NCI-H2171 treated with DMSO at 0.1 percent for 48 hours (cell line): ENCODE results near the gene FHIT.

ENCODE experiments used
- DNase-seq: peaks from one replicate; lab custom pipeline; 2025; lab: John Stamatoyannopoulos, UW

Gene FHIT

DNA sequence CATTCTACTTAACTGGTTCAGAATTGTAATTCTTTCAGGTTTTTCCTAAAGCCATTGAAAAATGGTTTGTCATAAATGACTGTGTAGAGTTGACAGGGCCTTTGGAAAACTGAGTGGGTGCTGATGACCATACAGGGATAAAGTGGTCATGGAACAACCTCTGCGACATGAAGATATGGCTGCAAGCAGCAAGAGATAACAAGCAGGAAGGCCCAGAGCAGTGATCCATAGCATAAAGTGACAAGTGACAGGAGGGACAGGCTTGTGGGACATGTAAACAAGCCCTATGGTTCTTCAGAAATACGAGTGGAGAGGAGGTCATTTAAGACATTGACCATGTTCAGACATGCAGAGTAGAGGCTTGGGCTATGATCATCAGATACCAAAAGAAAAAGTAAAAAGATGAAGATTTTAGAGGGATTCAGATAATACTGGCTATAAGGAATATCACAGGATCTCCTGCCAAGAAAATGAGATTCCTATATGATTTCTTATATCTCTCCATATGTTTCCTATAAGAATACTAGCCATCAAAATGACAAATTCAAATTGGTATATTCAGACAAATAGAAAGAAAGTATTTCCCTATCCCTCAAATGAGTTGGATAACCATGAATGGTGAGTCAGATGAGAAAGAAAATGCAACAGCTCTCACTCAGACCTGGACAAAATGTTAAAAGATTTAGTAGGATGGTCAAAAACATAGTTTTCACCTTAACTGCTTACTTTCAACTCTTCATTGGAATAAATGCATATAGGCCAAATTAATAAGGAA, 1373.8 kb downstream of the FHIT start:
- no peak for DNase-seq

DNA sequence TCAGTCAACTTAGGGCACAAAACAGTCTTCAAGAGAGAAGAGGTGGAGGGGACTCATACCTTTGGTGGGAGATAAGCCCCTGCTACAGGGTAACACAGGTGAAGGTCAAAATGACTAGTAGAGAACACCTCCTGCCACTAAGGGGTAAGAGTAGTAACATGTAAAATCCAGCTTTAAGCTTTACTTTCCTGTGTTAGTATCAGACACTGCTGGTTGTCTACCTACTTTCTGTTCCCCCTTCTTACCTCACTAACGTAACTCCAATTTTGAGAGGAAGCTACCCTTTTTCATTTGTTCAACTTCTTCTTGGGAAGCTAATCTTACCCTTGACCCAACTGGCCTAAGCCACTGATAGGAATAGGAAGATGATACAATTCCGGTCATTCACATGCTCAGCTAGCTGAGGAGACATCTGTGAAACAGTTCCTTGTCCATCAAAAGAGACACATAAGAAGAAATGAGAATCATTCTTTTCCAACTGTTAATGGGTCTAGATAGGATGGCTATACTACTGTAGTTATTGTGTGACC, 1374.7 kb downstream of the FHIT start:
- no peak for DNase-seq

DNA sequence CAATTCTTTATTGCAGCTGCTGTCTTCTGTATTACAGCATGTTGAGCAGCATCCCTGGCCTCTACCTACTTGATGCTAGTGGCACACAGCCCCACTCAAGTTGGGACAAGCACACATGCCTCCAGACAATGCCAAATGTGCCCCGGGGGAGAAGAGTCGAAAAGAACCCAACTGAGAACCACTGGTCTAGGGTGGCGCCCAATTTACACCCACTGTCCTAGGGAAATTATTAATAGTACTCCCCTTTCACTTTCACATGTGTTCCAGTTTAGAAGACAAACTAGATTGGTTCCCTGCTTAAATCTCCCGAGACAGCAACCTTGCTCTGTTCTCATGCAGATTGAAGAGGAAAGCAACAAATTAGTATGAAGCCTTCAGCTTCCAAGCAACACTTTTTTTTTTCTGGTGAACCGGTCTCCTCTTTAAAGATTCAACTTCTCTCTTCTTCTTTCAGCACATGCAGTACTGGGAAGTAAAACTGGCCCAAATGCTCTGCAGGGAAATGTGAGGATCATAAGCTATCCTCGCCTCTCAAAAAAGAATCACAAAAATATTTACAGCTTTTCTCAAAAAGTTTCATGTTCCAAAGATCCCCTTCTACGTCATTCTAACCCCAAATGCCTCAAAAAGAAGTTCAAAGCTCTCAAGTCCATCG, 1377.5 kb downstream of the FHIT start:
- DNase-seq = no peak

DNA sequence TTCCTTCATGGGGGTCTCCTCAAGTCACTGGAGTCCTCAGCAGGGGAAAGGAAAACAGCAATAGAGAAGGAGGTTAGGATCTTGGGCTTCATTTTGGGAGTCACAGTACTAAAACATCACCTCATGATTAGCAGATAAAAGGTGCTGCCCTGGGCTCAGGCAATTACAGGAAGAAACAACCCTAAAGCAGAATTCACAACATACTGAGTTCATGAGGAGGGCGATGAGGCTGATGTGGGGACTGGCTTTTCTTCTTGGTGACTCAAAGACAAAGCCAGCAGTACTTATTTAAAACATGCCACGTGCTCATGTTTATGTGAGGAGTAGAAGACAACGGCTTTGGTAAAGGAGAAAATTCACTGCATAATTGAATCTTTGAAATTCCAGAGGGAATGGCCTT, 1379.1 kb downstream of the FHIT start:
- no peak for DNase-seq

DNA sequence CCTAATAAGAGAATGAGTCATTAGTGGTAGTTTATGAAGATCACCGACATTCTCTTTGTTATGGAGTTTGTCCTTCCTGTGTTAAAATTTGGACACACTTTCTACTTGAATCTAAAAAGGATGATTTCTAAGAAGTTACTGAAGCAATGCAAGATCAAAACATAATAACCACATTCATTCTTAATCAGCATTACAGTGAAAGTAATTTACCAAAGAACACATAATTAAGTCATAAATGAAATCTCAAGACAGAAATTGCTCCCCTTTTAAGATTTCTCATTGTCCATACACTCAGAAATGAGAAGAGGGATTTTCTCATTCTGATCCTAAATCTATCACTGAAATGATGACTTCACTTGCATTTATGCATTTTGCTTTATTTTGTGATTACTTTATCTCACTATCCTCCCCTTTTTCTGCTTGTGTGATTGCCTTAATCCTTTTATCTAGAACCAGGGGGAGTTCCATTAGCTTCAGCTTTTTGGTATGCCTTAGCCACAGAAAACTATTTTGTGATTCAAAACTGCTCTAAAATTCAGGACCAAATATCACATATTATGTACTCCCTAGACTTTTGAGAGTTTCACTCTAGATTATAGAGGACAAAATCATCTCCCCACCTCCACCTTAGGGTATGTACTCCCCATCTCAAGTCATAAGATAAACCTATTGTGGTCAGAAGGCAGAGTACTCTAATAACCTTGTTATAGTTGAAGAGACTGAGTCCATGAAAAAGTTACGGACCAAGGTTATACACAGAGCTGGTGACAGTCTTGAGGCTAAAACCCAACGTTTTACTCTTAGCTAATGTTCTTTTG, 1383.9 kb downstream of the FHIT start:
- DNase-seq = no peak

DNA sequence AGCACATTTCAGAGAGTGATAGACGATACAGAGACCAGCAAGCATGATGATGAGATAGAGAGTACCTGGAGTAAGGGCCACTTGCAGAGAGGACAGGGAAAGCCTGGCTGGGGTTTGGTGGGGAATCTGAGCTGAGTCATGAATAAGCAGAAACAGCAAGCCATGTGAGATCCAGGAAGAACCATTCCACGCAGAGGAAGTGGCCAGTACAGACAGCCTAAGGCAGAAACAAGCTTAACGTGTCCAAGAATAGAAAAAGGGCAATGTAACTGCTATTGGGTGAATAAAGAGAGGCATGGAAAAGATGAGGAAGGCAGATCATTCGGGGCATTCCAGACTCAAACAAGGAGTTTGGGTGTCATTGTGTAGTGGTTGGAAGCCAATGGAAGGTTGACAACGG, 1385.2 kb downstream of the FHIT start:
- no peak for DNase-seq

DNA sequence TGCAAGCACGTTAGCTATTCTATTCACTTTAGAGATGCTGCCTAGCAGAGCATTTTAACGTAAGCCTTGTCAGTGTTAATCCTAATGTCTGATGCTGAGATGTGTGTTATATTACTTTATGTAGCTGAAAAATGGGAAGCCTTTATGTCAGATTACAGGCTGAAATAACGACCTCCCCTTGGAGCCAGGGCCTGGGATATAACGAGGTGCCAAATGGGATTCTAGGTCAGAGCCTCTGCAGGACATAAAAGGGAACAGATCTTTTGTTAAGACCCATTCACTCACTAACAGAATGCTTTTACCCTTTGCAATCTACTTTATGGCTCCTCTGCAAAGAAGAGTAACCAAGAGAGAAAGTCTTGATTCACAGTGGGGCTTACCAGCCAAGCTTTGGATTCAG, 1385.9 kb downstream of the FHIT start:
- no peak for DNase-seq

DNA sequence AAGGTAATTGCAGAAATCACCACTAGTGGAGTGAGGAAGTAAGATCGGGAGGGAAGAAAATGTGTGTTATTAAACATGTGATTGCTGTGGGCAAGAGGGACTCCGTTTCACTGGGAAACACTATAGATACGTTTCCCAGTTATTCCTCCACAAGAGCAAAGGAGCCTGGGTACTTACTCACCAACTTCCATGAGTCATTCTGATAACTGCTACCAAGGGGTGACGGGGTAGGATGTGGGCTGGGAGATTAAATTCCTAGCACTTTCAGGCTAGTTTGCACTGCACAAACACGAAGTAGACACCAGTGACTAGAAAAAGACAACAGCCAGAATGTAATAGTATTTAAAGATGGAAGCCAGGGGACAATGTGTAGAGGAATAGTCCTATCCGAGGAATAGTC, 1388.6 kb downstream of the FHIT start:
- DNase-seq = no peak

DNA sequence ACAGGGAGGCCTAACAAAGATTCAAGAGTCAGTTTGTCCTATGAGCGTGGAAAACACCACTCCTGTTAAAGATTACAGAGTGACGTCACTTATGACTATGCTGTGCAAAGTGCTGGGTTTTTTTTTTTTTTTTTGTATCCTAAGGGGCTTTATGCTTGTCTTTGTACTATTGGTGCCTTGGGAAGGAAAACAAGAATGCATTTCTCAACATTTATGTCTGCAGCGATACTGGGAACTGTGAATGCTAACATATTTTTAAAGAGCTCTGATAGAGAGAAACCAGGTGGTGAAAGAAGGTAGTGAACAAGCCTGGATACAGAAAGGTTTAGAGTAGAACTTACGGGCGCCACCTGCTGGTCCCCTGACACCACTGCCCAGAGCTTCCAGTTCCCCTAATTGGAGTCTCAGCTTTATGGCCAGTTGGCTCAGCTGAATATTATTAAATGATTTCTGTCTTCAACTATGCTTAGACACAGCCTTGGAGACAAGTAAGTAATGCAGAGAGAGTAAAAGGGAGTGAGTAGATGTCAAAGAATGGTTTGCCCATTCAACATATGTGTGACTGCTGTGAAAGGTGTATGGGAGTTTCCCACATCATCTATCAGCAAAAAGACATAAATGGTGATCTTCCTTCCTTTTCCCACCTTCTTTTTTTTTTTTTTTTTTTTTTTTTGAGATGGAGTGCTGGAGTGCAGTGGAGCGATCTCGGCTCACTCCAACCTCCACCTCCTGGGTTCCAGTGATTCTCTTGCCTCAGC, 1393.5 kb downstream of the FHIT start:
- DNase-seq = peak; percentile 77

DNA sequence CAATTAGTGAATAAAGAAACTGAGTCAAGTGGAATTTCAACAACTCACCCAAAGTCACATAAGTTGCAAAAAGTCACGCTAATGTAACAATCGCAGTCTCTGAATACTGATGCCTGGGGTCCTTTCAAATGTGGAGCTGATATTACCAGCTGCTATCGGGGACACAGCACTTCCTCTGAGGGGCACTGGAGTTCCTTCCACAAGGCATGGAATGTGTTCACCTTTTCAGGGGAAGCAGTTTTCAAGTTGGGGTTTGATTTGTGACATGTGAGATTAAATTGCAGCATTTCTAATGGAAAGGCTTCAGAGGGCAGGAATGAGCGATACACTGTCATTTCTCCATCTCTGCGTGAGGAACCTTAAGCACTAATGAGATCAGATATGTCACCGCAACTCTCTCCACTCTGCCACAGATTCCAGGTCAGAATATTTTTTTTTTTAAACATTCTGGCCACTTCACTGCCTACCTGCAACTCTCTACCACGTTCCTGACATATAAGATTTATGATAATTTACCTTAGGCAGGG, 1394.3 kb downstream of the FHIT start:
- DNase-seq = no peak

DNA sequence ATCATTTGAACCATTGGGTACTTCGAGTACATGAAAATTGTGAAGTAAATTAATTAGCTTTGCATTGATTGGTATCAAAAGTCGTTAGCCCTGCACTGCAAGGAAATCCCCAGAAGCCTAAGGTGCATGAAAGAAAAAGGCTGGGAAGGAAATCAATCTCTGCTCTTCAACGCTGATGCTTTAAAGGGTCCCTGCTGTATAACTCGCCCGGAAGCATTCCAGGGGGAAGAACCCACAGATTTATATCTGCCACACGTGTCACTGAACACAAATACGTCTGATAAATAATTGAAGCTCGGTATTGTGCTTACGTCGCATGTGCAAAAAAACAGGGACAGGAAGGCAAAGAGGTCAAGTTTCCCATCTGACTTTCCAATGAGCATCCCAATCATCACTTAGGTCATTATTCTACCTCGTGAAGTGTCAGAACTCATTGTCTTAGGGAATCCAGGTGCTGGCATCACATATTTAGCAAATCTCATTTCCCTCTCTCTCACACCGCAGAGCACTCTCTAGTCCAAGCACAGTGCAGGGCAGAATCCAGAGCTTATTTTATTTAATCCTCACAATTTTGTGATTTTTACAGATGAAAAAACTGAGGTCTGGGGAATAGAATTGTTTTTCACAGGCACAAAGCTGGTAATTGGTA, 1397.1 kb downstream of the FHIT start:
- DNase-seq = no peak

DNA sequence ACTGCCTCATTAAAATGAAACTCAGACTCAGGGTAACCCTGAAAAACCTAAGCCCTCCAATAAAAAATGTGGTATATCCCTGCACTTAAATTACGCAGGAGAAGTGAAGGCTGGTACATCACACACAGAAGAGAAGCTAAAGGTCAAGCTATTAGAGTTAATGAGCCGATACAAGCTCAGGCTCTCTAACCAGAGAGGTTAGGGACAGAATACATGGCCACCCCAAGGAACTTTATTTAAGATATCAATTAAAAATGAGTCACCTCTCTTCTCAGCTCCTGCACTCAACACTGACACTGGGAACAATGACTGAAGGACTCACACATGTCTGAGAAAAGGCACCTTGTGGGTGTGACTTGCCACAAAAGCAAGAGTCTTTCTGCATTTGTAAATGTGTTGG, 1400.8 kb downstream of the FHIT start:
- DNase-seq = no peak

DNA sequence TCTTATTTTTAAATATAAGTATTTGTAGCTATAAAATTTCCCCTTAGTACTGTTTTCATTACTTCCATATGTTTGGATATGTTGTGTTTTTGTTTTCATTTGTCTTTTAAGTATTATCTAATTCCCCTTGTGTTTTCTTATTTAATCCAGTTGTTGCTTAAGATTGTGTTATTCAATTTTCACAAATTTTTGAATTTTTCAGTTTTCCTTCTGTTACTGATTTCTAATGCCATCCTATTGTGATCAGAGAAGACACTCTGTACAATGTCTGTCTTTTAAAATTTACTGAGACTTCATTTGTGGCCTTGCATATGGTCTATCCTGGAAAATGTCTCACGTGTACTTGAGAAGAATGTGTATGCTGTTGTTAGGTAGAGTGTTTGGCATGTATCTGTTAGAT, 1405.9 kb downstream of the FHIT start:
- DNase-seq = no peak

DNA sequence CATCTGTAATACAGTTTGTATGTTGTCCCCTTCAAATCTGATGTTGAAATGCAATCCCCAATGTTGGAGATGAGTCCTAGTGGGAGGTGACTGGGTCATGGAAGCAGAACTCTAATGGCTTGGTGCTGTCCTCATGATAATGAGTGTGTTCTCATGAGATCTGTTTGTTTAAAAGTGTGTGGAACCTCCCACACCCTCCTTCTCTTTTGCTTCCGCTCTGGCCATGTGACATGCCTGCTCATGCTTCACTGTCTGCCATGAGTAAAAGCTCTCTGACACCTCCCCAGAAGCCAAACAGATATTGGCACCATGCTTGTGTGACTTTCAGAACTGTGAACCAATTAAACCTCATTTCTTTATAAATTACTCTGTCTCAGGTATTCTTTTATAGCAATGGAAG, 1407.4 kb downstream of the FHIT start:
- DNase-seq = no peak

DNA sequence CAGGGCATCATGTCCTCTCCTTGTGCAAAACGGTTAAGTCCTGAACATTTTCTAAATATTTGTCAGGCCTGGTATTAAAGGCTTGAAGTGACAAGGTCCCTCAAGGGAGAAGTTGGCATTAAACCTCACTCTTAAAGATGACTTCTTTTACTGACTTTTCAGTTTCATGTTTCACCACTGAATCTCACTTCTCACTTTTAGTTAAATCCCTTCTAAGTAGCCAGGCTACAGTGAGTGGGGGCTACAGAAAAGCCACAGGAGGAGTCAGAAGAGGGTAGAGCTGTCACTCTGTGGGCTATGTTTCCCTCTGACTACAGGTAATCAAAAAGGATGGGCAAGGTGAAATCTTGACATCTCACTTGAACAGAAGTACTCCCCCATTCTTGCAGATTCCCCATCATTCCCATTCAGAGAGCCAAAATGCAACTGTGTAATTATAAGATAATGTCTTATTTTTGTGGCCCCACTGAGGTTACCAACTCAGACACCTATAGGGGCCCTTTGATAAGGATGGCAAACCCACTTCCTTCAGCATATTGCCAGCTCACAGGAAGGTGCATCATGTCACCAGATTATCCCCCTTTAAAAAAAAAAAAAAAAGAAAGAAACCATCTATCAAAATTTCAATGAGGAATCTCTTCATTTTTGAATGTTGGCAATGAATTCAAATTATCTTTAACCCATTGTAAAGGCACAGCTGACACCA, 1411.3 kb downstream of the FHIT start:
- no peak for DNase-seq

DNA sequence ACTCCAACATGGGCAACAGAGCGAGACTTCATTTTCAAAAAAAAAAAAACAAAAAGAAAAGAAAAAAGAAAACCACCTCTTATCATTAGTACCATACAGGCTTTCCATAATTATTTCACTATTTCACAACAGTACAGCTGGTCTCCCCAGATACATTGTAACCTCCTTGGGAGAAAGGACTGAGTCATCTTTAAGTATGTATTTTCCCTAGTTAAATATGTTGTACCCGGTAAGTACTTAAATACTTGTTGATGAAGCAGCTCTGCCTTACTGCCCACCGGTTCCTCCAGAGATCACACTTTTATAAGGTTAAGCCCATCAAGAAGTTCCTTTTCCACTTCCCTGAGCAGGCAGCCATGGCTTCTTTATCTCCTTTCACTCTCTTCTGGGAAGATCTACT, 1412.0 kb downstream of the FHIT start:
- DNase-seq = no peak

DNA sequence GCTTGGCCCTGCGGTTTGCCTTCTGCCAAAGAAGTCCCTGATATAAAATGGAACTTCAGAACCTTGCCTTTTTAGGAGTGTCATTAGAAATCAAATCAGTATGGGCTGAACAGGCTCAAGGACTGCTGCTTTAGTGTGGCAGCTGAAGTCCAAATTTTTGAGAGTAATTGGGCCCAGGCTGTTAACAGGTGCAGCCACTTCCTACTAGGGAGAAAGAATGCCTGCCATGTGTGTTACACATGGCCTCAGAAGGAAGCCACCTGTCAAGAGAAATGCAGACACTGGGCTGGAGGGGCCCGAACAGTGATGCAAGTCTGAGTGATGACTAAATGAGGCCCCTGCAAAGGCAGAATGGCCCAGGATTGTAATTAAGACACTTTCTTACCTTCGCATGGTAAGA, 1414.7 kb downstream of the FHIT start:
- DNase-seq = peak; percentile 52

DNA sequence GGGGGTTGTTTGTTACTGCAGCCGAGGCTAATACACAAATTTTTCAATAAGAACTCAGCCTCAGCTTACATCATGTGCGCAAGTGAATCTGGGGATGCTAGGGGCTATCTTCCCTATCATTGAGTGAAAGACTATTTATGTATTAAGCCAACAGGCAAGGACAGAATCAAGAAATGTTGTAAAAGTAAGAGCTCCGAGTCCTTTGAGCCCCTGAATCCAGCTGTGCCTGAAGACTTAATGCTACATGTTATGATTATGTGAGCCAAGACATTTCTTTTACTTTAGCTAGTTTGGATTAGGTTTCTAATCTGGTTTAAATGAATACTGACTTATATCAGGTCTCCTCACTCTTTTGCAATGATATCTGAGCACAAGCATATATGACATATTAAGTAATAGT, 1418.5 kb downstream of the FHIT start:
- DNase-seq = no peak

DNA sequence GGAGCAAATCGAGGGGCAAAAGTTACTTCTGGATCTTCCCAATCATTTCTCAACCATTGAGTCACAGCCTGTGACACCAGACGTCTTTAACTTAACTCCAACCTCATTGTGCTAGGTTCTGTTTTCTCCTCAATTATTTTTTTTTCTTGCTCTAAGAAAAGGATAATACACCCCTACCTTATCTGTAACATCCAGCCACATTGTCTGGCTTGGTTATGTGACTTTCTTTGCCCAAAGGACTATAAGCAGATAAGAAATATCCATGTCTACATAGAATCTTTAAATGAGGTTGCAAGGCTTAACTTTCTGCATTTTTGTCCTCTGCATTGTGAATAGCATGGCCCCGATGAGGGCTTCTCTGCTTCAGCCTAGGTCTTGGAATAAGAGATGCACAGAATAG, 1419.0 kb downstream of the FHIT start:
- no peak for DNase-seq

DNA sequence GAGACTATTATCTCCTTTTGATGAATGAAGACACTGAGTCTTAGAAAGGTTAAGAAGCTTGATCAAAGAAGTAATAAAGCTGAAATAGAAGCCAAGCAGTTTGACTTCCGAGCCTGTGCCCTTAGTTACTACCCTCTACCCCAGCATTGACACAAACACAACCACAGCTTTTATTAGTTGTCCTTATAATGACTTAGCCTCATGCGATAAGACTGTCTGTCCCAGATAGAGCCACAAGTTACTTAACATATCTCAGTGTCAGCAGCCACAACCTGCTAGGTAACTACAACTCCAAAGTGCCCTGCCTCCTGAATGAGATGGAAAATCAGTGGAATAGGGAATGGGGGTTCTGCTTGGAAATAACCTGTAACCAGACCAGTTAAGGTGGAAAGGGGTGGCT, 1419.9 kb downstream of the FHIT start:
- DNase-seq = no peak

DNA sequence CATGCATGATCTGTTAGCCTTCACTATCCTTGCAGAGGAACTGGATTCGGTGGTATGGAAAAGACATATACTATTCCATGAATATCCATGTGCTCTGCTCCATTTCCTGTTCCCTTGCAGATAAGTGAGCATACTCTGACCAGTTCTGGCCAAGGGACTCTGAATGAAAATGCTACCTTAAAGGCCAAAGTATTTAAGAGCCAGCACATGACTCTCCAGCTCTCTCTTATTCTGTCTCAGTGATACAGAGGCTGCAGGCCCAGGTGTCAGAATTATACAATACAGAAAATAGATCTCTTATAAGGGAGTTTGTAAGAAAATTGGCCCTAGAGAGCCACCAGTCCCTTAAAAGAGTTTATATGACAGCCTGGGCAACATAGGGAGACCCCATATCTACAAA, 1421.7 kb downstream of the FHIT start:
- no peak for DNase-seq
